Measurements from ENCODE around the gene WIPF1.

GRCh38 chr2:174540893-174541292 is 56.7 kb downstream of the WIPF1 start:
- TF ChIP-seq POLR2A (IDR thresholded peaks at IDR 0.05) (no peak), CTCF (IDR thresholded peaks at IDR 0.05) (no peak)
